Kidney epithelial cell (primary cell): ENCODE data around the gene DLG2. TPM values are rescaled to one million over a fixed set of nuclear protein-coding genes. Genes with fewer than 3 reads are reported as not detected.

Experiments
- DNase-seq: peaks from one replicate; pipeline ENCODE4 v3.0.0-alpha.2; 2010; ENCODE audit warnings: low read depth
- H3K27me3 ChIP-seq: 2 replicates; pipeline ENCODE4 v1.6.0; 2011; ENCODE audit warnings: low read length; ENCODE audit not compliant: control insufficient read depth, insufficient read depth
- H3K36me3 ChIP-seq: 2 replicates; pipeline ENCODE4 v1.5.1; 2011; ENCODE audit warnings: low read length; ENCODE audit not compliant: control insufficient read depth, insufficient read depth
- H3K4me3 ChIP-seq: 2 replicates; pipeline ENCODE4 v1.5.1; 2011; ENCODE audit warnings: low read depth, mild to moderate bottlenecking, control low read depth, low read length
- total RNA-seq: library from RNA; depleted of rRNA; stranded (reverse); fragments of >200 nt; gene quantifications from 2 replicates; pipeline ENCODE4 v1.2.3, GENCODE V29; 2015
- TF ChIP-seq, protein P1 (sequence below): IDR thresholded peaks from 2 replicates; pipeline ENCODE4 v1.5.1; 2011; ENCODE audit warnings: mild to moderate bottlenecking, moderate library complexity, low read length, control low read depth, inconsistent platforms; ENCODE audit not compliant: insufficient read depth, poor library complexity, severe bottlenecking

DLG2 gene
- total RNA-seq, 1 donor from 2014 or later, result 0.75 TPM

DNA sequence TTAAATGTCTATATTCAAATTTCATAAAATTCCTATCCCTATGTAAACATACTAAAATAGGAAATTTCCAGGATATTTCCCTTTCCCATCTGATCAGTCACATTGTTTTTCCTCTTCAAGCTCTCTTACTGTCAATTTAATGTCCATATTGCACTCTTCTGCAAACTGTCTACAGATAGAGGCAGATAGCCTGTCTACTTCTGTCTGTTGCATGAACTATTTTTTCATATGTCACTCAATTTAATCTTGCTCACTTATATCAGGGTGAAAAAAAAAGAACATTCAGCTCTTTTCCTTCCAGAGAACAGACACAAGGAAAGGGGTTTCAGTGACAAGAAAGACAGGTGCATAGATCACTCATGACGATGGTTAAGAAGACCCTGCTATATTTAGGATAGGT, 1327.1 kb downstream of the DLG2 start:
- Histone ChIP-seq H3K27me3 (no peaks in the 10 kb centered on the region), H3K4me3 (no peak overlapping the region), H3K36me3 (no peaks in the 10 kb centered on the region)
- TF ChIP-seq, protein P1, sequence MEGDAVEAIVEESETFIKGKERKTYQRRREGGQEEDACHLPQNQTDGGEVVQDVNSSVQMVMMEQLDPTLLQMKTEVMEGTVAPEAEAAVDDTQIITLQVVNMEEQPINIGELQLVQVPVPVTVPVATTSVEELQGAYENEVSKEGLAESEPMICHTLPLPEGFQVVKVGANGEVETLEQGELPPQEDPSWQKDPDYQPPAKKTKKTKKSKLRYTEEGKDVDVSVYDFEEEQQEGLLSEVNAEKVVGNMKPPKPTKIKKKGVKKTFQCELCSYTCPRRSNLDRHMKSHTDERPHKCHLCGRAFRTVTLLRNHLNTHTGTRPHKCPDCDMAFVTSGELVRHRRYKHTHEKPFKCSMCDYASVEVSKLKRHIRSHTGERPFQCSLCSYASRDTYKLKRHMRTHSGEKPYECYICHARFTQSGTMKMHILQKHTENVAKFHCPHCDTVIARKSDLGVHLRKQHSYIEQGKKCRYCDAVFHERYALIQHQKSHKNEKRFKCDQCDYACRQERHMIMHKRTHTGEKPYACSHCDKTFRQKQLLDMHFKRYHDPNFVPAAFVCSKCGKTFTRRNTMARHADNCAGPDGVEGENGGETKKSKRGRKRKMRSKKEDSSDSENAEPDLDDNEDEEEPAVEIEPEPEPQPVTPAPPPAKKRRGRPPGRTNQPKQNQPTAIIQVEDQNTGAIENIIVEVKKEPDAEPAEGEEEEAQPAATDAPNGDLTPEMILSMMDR, result no peak
- DNase-seq, result no peak

DNA sequence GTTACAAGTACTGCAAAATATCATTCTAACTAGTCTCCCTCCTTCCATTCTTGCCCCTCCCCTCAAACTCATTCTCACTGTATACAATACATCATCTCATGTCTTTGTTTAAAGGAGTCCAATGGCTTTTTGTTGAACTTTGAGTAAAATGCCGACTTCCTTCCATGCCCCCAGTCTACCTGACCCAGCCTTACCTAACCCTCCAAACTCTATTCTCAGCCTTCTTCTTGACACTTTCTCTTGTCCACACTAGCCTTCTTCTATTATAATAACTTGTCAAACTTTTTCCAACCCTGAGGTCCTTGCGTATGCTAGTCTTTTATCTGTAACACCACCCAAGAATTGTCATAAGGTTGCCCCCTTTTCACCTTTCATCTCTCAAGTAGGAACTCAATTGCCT, 1329.6 kb downstream of the DLG2 start:
- no peak for DNase-seq
- Histone ChIP-seq H3K4me3 (no peak overlapping the region), H3K36me3 (no peaks in the 10 kb centered on the region), H3K27me3 (no peaks in the 10 kb centered on the region)
- TF ChIP-seq, protein P1, result no peak

DNA sequence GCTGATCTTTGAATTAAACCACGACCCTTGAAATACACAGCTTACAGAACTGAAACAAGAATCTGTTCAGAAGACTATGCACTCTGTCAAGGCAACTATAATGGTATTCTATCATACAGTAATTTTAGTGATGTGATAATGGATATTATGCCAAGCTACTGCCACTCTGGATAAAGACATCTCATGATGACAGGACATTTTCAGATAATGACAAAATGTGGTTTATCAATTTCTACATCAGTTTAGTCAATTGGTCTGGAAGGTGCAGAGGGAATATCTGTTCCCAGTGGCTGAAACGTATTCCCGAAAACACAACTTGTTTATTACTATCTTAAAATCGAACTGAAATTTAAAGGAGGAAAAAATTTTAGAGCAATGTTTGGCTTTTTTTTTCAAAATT, 1331.3 kb downstream of the DLG2 start:
- no peak for DNase-seq
- TF ChIP-seq, protein P1, result no peak
- no peaks in the 10 kb centered on the region for H3K36me3 ChIP-seq
- H3K4me3 ChIP-seq, result no peak overlapping the region
- no peaks in the 10 kb centered on the region for H3K27me3 ChIP-seq

DNA sequence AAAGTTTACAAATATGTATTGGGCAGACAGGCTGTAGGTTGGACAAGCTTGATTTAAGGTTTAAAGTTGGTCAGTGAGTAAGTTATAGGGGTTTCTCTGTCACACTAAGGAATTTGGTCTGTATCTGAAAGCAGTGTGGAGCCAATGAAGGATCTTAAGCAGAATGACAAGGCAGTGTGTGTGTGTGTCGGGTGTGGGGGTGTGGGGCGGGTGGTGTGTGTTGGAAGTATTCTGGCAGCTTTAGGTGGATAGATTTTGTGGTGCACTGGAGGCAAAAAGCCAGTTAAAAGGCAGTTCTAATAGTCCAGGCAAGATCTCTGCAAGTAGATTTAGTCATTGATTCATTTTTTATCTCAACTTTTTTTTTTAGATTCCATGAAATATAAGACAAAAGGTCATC, 1334.2 kb downstream of the DLG2 start:
- no peaks in the 10 kb centered on the region for H3K27me3 ChIP-seq
- H3K4me3 ChIP-seq, result no peak overlapping the region
- no peak for DNase-seq
- H3K36me3 ChIP-seq, result no peaks in the 10 kb centered on the region
- TF ChIP-seq, protein P1, result no peak

DNA sequence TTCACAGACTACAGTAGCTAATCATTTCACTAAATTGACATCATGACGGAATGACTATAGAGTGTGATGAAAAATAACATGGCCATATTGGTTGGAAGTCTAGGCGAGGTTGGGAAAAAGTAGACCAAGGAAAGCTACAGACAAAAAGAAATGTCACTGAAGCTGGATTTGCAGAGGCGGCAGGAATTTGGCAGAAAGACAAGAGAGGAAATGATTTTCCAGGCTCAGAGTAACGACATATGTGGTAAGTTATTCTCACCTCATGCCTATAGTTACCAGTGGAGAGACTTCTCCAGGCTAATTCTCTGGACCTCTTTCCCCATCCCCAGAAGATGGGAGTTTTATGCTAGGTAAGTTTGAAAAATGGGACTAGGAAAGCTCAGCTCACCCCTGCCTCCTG, 1335.1 kb downstream of the DLG2 start:
- DNase-seq, result no peak
- Histone ChIP-seq H3K36me3 (no peaks in the 10 kb centered on the region), H3K4me3 (no peak overlapping the region), H3K27me3 (no peaks in the 10 kb centered on the region)
- TF ChIP-seq, protein P1, result no peak

DNA sequence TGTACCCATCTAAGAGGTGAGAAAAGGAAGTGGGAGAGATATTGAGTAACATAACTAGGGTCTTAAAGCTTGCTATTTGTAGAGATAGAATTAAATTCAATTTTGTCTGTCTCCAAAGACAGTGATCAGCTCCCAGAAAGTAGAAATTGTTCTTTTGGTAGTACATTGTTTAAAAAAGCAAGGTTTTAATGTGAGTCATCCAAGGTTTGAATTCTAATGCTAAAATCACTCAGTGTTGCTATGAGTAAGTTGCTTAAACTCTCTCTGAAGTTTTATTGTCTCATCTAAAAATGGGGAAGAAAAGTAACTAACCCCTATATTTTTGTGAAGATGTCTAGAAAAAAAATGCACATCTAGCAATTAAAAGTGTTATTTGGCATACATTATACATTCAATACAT, 1336.5 kb downstream of the DLG2 start:
- no peaks in the 10 kb centered on the region for H3K27me3 ChIP-seq
- peak; percentile 34 for DNase-seq
- no peaks in the 10 kb centered on the region for H3K36me3 ChIP-seq
- no peak overlapping the region for H3K4me3 ChIP-seq
- TF ChIP-seq, protein P1, result no peak
